ENCODE measurements around the gene TRMT2A. TPM values are rescaled to one million over a fixed set of nuclear protein-coding genes. Genes with fewer than 3 reads are reported as not detected.

Gene TRMT2A
- total RNA-seq, 1 donor from 2014 or later = 31.8 TPM

DNA sequence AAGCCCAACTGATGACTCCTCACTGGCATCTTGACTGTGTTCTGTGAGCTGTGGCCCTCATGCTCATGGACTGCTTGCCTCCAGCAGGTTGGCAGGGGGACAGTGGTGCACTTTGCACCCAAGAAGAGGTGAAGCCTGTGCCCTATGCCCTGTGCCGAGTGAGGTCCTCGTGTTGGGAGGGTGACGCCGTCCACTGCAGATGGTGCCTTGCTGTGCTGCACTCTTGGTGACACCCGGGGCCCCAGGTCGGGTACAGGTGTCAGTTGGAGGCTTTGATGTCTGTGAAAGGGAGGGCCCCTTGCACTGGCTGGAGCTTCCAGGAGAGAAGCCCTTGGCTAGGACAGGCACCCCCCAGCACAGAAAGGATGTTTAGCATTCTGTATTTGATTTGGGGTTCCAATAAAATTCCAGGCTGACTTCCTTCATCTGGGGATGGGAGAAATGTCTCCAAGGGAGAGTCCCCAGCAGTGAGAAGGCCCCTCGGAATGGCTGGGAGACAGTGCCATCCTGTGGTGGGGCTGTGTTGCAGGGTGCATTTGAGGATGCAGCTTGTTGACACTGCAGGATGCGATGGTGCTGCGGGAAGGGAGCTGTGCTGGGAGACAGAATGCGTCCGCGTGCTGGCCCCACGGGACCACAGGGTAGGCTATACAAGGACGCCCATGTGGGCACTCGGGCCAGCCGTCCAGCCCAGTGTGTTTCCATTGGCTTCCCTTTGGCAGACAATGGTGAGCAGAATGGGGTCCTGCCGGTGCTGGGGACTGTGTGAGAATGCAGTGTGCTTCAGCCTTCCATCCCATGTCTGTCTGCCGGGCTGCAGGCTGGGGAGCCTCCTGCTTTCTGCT, 12.1 kb upstream of the TRMT2A start:
- H3K9ac ChIP-seq (ENCODE audit: low read depth in 1 of 3, low read length in 3 of 3) = peak overlapping the region in 1 of 3 donors; percentile 40
- H3K27me3 ChIP-seq (ENCODE audit: control insufficient read depth in 3 of 3, insufficient read depth in 3 of 3, low read length in 3 of 3) = no peaks in the 10 kb centered on the region
- H3K4me3 ChIP-seq (ENCODE audit: low read length in 3 of 3) = no peak overlapping the region
- peaks cover 21 to 31% (median 25%) of the 10 kb centered on the region in 3 donors for H3K36me3 ChIP-seq (ENCODE audit: control insufficient read depth in 3 of 3, insufficient read depth in 3 of 3, low read length in 3 of 3)
- H3K4me1 ChIP-seq (ENCODE audit: control insufficient read depth in 3 of 3, insufficient read depth in 3 of 3, low read length in 3 of 3) = peaks cover 32 to 58% (median 49%) of the 10 kb centered on the region in 3 donors
- no peaks in the 10 kb centered on the region for H3K9me3 ChIP-seq (ENCODE audit: control insufficient read depth in 3 of 3, low read length in 3 of 3)
- no peak overlapping the region for H3K27ac ChIP-seq (ENCODE audit: low read depth, low read length)

DNA sequence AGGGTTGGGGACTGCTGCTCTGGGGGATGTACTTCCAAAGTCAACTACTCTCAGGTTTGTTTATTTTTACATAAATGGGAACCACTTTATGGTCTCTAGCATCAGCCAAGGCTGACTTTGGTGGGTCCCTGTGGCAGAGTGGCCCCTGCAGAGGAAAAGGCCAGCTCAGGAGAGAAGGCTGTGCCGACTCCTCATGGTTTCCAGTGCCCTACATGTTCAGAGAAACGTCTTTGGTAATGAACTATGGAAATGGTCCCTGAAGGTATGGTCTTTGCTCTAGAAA, 11.5 kb upstream of the TRMT2A start:
- Histone ChIP-seq H3K27ac (ENCODE audit: low read depth, low read length) (no peak overlapping the region), H3K9me3 (ENCODE audit: control insufficient read depth in 3 of 3, low read length in 3 of 3) (no peaks in the 10 kb centered on the region), H3K4me3 (ENCODE audit: low read length in 3 of 3) (no peak overlapping the region), H3K4me1 (ENCODE audit: control insufficient read depth in 3 of 3, insufficient read depth in 3 of 3, low read length in 3 of 3) (peaks cover 26 to 58% (median 44%) of the 10 kb centered on the region in 3 donors), H3K36me3 (ENCODE audit: control insufficient read depth in 3 of 3, insufficient read depth in 3 of 3, low read length in 3 of 3) (peaks cover 25 to 36% (median 26%) of the 10 kb centered on the region in 3 donors), H3K27me3 (ENCODE audit: control insufficient read depth in 3 of 3, insufficient read depth in 3 of 3, low read length in 3 of 3) (no peaks in the 10 kb centered on the region), H3K9ac (ENCODE audit: low read depth in 1 of 3, low read length in 3 of 3) (no peak overlapping the region)

DNA sequence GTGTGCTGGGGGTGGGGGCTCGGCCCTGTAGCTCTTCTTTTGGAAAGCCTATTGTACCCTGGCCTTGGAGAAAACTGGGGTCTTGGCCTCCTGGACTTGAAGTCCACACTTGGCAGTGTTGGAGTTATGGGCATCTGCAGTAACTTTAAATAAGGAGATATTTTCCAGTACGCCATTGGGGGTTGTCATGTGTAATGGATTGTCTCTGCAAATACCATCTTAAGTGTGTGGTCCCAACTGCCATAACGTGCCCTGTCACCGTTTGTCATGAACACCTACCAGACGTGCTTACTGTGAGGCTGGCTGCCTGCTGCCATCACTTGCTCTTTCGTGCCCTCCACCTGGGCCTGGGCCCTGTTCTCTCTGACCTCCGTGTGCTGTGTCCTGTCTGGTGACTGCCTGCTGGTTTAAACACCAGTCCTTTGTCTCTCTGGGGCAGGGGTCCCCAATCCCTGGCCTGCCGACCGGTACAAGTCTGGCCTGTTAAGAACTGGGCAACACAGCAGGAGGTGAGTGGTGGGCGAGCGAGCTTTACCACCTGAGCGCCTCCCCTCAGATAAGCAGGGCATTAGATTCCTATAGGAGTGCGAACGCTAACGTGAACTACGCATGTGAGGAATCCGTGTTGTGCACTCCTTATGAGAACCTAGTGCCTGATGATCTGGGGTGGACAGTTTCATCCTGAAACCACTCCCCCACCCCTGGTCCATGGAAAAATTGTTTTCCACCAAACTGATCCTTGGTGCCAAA, 11.0 kb upstream of the TRMT2A start:
- Histone ChIP-seq H3K9ac (ENCODE audit: low read depth in 1 of 3, low read length in 3 of 3) (no peak overlapping the region), H3K4me1 (ENCODE audit: control insufficient read depth in 3 of 3, insufficient read depth in 3 of 3, low read length in 3 of 3) (peaks cover 22 to 55% (median 39%) of the 10 kb centered on the region in 3 donors), H3K4me3 (ENCODE audit: low read length in 3 of 3) (no peak overlapping the region), H3K9me3 (ENCODE audit: control insufficient read depth in 3 of 3, low read length in 3 of 3) (no peaks in the 10 kb centered on the region), H3K36me3 (ENCODE audit: control insufficient read depth in 3 of 3, insufficient read depth in 3 of 3, low read length in 3 of 3) (peaks cover 25 to 36% (median 28%) of the 10 kb centered on the region in 3 donors), H3K27me3 (ENCODE audit: control insufficient read depth in 3 of 3, insufficient read depth in 3 of 3, low read length in 3 of 3) (no peaks in the 10 kb centered on the region), H3K27ac (ENCODE audit: low read depth, low read length) (no peak overlapping the region)

DNA sequence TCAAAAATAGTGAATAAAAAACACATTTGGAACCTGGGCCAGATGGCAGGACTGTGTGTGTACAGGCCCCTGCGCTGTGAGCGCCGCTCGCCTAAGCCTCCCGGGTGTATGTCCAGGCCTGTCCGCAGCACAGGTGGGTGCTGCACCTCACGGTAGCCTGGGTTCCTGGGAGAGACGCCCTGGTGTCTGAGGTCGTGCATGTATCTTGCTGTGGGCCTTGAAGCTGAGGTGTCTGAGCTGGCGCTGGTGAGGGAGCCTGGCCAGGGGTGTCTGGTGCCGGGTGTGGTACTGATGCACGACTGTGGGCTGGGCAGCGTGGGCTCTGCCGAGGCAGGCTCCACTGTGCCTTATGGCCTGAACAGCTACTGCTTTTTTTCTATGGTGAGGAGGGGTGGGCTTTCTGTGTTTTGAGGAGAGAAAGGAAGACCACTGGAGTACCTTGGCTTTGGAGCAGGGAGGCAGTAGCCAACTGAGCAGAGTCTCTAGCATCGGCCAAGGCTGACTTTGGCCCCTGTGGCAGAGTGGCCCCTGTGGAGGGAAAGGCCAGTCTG, 10.4 kb upstream of the TRMT2A start:
- peaks cover 27 to 36% (median 29%) of the 10 kb centered on the region in 3 donors for H3K36me3 ChIP-seq (ENCODE audit: control insufficient read depth in 3 of 3, insufficient read depth in 3 of 3, low read length in 3 of 3)

DNA sequence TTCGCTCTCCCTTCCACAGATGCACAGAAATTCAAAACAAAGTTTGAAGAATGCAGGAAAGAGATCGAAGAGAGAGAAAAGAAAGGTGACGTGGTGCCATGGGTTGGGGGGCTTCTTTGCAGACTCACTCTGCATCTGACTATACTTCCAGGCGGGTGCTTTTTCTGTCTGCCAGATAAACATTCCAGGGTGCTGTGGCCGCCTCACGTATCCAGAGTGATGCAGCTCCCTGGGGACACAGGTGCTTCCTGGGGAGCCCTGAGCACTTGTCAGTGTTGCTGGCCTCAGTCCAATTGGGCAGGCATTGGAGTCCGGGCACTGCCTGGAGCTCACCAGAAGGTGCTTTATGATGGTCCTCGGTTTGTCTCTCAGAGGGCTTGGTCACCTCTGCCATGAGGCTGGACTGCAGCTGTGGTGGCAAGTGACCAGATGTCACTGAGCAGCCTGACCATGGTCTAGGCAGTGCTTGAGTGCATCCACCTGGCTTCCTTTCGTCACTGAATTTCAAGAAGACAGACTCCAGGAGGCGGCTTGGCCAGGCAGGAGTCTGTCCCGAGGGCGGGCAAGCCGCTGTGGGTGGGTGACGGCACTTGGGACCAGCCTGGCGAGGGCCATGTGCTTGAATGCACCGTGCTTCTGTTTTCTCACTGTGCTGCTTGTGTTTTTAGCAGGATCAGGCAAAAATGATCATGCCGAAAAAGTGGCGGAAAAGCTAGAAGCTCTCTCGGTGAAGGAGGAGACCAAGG, 9.4 kb upstream of the TRMT2A start:
- Histone ChIP-seq H3K4me1 (ENCODE audit: control insufficient read depth in 3 of 3, insufficient read depth in 3 of 3, low read length in 3 of 3) (peaks cover 14 to 45% (median 32%) of the 10 kb centered on the region in 3 donors), H3K36me3 (ENCODE audit: control insufficient read depth in 3 of 3, insufficient read depth in 3 of 3, low read length in 3 of 3) (peaks cover 35 to 42% (median 38%) of the 10 kb centered on the region in 3 donors), H3K9me3 (ENCODE audit: control insufficient read depth in 3 of 3, low read length in 3 of 3) (no peaks in the 10 kb centered on the region)

More for the DNA sequence above, 10.4 kb upstream of the TRMT2A start:
- peaks cover 16 to 48% (median 33%) of the 10 kb centered on the region in 3 donors for H3K4me1 ChIP-seq (ENCODE audit: control insufficient read depth in 3 of 3, insufficient read depth in 3 of 3, low read length in 3 of 3)
- H3K4me3 ChIP-seq (ENCODE audit: low read length in 3 of 3) = no peak overlapping the region
- no peak overlapping the region for H3K9ac ChIP-seq (ENCODE audit: low read depth in 1 of 3, low read length in 3 of 3)
- no peaks in the 10 kb centered on the region for H3K9me3 ChIP-seq (ENCODE audit: control insufficient read depth in 3 of 3, low read length in 3 of 3)
- no peak overlapping the region for H3K27ac ChIP-seq (ENCODE audit: low read depth, low read length)
- H3K27me3 ChIP-seq (ENCODE audit: control insufficient read depth in 3 of 3, insufficient read depth in 3 of 3, low read length in 3 of 3) = no peaks in the 10 kb centered on the region

DNA sequence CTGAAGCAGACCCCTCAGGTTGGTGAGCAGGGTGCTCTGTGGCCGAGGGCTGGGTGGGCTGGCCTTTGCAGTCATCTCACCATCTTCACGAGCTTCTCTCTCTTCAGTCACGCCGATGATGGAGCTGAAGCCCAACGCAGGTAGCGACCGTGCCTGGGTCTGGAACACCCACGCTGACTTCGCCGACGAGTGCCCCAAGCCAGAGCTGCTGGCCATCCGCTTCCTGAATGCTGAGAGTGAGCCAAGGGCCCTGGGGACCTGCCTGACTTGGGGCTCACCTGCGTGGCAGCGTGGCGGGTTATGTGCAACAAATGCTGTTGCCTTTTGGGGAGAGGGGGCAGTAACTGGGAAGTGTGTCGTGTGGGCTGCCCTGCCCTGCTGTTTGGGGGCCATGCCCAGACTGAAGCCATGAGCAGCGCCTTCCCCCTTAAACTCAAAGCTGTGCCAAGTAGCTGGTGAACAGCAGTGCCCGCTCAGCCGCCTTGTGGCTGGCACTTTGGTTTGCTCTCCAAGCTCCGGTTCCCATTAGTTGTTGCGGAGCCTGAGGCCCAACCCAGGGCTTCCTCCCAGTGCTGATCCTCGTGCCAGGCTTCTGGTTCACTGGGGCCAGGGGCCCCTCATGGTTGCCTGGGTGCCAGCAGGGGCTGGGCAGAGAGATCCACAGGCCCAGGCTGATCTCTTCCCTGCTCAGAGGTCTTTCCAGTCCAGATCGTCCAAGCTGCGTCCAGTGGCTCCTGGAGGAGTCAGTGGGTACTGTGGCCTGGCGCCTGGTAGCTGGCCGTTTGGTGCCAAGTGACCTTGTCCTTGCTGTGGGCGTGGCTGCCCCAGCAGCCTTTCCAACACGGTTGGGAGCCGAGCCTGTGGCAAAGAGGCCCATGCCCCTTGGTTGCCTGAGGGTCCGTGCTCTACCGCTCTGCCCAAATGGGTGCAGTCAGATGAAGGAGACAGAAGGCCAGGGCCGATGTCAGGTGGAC, 8.5 kb upstream of the TRMT2A start:
- Histone ChIP-seq H3K27me3 (ENCODE audit: control insufficient read depth in 3 of 3, insufficient read depth in 3 of 3, low read length in 3 of 3) (no peaks in the 10 kb centered on the region), H3K27ac (ENCODE audit: low read depth, low read length) (peak overlapping the region; percentile 45), H3K4me1 (ENCODE audit: control insufficient read depth in 3 of 3, insufficient read depth in 3 of 3, low read length in 3 of 3) (peaks cover 10 to 46% (median 28%) of the 10 kb centered on the region in 3 donors), H3K36me3 (ENCODE audit: control insufficient read depth in 3 of 3, insufficient read depth in 3 of 3, low read length in 3 of 3) (peaks cover 39 to 43% (median 43%) of the 10 kb centered on the region in 3 donors), H3K9me3 (ENCODE audit: control insufficient read depth in 3 of 3, low read length in 3 of 3) (no peaks in the 10 kb centered on the region), H3K4me3 (ENCODE audit: low read length in 3 of 3) (no peak overlapping the region), H3K9ac (ENCODE audit: low read depth in 1 of 3, low read length in 3 of 3) (peak overlapping the region; percentile 32 to 72 (median 43))

More for the DNA sequence above, 9.4 kb upstream of the TRMT2A start:
- Histone ChIP-seq H3K9ac (ENCODE audit: low read depth in 1 of 3, low read length in 3 of 3) (peak overlapping the region in 1 of 3 donors; percentile 32), H3K27me3 (ENCODE audit: control insufficient read depth in 3 of 3, insufficient read depth in 3 of 3, low read length in 3 of 3) (no peaks in the 10 kb centered on the region), H3K4me3 (ENCODE audit: low read length in 3 of 3) (no peak overlapping the region), H3K27ac (ENCODE audit: low read depth, low read length) (no peak overlapping the region)

DNA sequence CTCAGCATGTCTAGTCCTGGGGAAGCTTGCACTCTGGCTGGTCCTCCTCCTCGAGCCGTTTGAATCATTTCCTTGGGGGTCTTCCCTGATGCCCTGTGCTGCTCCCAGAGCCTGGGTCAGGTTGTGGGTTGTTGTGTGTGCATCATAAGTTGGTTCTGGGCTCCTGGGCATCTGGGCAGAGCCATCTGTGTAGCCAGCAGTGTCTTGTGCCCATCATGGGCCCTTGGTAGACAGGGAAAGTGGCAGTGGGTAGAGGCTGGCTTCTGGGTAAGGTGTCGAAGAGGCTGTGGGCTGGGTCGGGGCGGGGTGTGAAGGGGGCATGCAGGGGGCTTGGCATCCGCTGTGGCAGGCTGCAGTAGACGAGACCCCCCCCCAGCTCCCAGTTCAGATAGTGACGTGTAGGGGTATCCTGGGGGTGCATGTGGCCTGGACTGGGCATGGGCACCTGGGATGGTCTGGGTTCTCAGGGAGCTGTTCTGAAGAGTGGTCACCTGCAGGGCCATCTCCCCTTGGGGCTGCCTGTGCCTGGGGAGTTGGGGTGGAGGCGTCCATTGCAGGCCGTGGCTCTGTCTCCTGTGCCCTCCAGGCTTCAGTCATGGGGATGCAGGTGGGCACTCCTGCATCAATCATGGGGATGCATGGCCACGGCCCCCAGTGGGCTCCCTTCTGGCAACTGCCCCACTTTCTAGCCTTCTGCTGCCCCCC, 7.2 kb upstream of the TRMT2A start:
- Histone ChIP-seq H3K27me3 (ENCODE audit: control insufficient read depth in 3 of 3, insufficient read depth in 3 of 3, low read length in 3 of 3) (no peaks in the 10 kb centered on the region), H3K4me1 (ENCODE audit: control insufficient read depth in 3 of 3, insufficient read depth in 3 of 3, low read length in 3 of 3) (peaks cover 9 to 45% (median 24%) of the 10 kb centered on the region in 3 donors), H3K36me3 (ENCODE audit: control insufficient read depth in 3 of 3, insufficient read depth in 3 of 3, low read length in 3 of 3) (peaks cover 48 to 53% (median 51%) of the 10 kb centered on the region in 3 donors), H3K27ac (ENCODE audit: low read depth, low read length) (no peak overlapping the region), H3K9me3 (ENCODE audit: control insufficient read depth in 3 of 3, low read length in 3 of 3) (no peaks in the 10 kb centered on the region), H3K9ac (ENCODE audit: low read depth in 1 of 3, low read length in 3 of 3) (peak overlapping the region in 2 of 3 donors; percentile 20 to 33), H3K4me3 (ENCODE audit: low read length in 3 of 3) (no peak overlapping the region)

DNA sequence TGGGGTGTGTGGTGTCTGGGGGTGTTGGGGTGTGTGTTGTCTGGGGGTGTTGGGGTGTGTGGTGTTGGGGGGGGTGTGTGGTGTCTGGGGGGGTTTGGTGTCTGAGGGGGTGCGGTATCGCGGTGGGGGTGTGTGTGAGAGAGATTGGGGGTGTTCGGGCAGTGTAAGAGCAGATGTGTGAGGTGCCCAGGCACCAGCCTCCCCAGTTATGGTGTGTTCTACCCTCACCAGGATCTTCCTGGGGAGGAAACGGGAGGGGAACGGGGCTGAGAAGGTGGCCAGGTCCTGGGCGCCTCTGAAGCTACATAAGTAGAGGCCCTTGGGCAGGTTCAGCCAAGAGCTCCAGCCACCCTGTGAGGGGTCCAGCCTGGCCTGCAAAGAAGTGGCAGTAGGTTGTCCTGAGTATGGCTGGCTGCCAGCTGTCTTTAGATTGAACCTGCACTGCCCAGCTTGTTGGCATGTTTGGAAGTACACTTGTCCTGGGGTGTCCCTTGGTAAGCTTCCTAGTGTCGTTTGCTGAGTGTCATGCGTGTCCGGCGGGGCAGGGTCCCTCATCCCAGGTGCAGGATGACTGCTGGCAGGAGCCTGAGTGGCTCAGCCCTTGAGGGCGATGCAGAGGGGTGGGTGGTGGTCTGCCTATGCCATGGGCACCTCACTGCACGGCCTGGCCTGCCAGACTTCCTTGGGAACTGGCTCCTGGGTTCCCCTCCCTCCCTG, 6.5 kb upstream of the TRMT2A start:
- H3K9me3 ChIP-seq (ENCODE audit: control insufficient read depth in 3 of 3, low read length in 3 of 3) = no peaks in the 10 kb centered on the region
- H3K36me3 ChIP-seq (ENCODE audit: control insufficient read depth in 3 of 3, insufficient read depth in 3 of 3, low read length in 3 of 3) = peaks cover 49 to 59% (median 51%) of the 10 kb centered on the region in 3 donors
- no peak overlapping the region for H3K4me3 ChIP-seq (ENCODE audit: low read length in 3 of 3)
- H3K9ac ChIP-seq (ENCODE audit: low read depth in 1 of 3, low read length in 3 of 3) = no peak overlapping the region
- no peak overlapping the region for H3K27ac ChIP-seq (ENCODE audit: low read depth, low read length)
- H3K27me3 ChIP-seq (ENCODE audit: control insufficient read depth in 3 of 3, insufficient read depth in 3 of 3, low read length in 3 of 3) = no peaks in the 10 kb centered on the region
- H3K4me1 ChIP-seq (ENCODE audit: control insufficient read depth in 3 of 3, insufficient read depth in 3 of 3, low read length in 3 of 3) = peaks cover 16 to 53% (median 30%) of the 10 kb centered on the region in 3 donors

All from skeletal muscle tissue (tissue), 4 donors.